HG02798 (cell line): Measurements from ENCODE around the gene MSRB3.

ENCODE experiments used
- ATAC-seq: cut with Tn5 transposase; IDR thresholded peaks from one replicate; pipeline ENCODE4 v1.9.1; 2021; ENCODE audit warnings: mild to moderate bottlenecking; ENCODE audit not compliant: unreplicated experiment, poor library complexity

The MSRB3 gene

GRCh38 chr12:65278576-65279368, at the start of gene MSRB3:
Gene MSRB3, plus strand, starts transcription at chr12:65278683. Its CDS starts 29,897 bp downstream, at chr12:65308580.
- peak; percentile 63 for ATAC-seq

DNA sequence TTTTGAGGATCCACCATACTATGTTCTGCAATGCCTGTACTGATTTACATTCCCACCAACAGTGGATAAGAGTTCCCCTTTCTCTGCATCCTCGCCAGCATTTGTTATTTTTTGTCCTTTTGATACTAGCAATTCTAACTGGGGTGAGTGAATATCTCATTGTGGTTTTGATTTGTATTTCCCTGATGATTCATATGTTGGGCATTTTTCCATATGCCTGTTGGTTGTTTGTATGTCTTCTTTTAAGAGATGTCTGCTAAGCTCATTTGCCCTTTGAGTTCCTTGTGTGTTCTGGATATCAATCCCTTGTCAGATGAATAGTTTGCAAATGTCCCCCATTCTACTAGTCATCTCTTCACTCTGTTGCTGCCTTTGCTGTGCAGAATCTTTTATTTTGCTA, 49.0 kb upstream of the MSRB3 start:
- no peak for ATAC-seq

DNA sequence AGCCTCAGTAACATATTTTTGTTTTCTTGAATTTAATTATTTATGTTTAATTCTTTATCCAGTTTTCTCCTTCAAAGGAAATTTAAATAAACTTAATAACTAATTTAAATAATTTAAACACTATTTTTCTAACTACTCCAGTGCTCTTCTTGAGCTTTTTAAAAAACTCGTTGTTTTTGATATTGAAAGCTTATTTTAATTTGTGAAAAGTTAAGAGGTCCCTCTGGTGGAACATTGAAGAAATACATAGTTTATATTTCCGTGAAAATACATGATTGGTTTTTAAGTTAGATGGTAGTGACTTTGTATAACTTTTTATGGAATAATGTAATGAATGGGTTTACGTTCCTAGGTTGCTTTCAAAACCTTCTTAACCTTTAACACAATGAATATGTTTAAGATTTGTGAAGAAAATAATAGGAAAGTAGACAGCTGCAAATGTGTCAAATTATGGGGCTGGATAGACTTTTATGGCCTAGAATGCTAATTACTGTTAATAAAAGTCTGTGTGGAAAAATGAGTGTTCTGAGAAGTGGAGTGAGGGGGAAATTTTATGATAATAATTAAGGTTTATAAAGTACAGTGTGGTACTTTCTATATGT, 45.9 kb upstream of the MSRB3 start:
- ATAC-seq, result peak; percentile 41

DNA sequence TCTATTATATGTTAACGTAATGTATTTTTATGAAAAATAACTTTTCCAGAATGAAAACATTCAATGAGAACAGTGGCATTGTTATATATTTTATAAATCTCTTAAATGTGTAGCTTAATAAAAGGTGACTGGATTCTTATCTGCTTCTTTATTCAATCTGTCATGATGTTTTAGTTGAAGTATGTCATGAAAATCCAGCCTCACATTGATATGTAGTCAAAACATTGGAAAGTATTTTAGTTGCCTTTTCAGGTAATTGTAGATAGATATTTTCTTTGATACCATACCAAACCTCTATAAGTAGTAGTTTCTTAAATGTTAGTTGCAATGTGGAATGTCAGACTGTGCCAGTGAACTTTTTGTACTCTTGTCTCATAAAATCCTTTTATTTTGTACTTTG, 41.3 kb upstream of the MSRB3 start:
- ATAC-seq, result no peak

GRCh38 chr12:65238609-65239008, 39.9 kb upstream of the MSRB3 start:
- ATAC-seq, result no peak

DNA sequence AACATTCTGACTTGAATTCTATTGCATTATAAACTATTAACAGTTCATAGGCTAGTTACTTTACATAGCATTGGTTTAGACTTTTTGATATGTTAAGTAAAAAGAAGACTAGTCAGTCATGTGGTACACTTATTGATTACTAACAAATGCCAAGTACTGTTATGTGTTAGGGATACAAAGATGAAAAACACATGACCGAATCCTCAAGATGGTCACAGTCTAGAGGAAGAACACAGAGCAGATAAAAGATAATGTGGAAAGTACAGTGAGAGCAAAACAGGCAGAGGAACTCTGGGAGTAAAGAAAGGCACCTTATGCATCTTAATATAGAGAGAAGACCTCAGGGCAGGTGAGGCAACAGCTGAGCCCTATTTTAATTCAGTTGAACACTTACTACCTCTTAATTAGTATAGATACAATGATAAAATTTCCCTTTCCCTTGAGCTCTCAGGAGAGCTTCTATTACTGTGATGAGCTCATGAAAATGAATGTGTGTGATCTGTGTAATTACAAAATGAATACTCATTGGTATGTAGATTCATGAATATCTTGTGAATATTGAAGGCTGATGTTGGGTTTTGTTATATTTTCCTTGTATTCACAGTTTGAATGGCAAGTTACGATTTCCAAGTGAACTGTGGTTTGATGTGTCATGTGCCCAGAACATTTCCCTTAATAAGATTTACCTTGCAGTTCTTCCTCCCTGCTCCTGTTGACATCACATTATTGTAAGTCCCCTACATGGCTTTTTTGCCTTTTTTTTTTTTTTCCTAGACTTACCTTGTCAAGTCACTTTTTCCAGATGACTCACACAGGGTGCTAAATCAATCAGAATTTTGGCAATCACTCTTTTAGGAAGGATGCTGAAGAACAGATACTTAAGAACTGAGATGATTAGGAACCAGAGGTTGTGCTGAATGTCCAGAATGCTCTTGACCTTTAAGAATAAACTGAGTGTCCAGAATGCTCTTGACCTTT, 29.5 kb upstream of the MSRB3 start:
- no peak for ATAC-seq

GRCh38 chr12:65252515-65252914, 26.0 kb upstream of the MSRB3 start:
- no peak for ATAC-seq

DNA sequence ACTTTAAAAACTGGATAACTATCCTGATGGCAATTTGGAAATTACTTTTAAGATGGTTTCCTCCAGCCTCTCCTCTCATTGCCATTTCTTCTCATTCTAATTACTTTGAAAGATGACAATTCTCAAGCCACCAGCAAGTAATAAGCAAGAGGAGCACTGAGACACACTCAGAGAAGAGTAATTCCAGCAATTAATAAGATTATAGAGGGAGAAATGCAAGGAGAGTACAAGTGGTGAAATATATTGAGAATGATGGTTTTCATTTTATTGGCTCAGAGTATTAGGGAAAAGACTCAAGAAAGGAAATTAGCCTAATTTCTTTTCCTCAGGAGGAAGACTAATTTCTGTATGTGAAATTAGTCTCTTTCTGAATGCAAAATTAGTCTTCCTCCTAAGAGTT, 20.5 kb upstream of the MSRB3 start:
- ATAC-seq, result no peak

DNA sequence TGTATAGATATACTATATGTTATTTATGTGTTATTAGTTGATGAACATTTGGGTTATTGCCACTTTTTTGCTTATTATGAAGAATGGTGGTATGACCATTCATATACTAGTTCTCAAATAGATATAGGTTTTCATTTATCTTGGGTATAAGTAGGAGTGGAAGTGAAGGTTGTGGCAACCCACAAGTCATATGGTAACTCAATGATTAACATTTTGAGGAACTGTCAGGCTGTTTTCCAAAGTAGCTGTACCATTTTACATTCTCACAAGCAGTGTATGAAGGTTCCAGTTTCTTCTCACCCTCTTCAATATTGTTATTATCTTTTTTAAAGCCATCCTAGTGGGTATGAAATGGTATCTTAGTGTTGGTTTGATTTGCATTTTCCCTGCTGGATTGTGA, 19.0 kb upstream of the MSRB3 start:
- no peak for ATAC-seq

DNA sequence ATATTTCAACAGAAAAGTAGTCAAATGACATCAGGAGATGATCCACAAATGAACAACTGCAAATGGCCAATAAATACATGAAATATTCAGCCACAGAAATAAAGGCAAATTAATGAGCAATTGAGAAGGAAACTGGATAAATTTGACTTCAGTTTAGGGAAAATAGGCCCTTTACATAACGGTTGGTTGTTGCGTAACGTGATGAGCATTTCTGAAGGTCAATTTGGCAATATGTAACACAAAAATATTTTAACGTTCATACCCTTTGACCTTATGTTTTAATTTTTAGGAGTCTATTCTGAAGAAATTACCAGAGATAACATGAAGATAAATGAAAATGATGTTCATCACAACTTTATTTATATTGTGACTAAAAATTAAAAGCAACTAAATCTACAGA, 14.7 kb upstream of the MSRB3 start:
- ATAC-seq, result no peak

GRCh38 chr12:65266408-65266807, 12.1 kb upstream of the MSRB3 start:
- ATAC-seq, result no peak

DNA sequence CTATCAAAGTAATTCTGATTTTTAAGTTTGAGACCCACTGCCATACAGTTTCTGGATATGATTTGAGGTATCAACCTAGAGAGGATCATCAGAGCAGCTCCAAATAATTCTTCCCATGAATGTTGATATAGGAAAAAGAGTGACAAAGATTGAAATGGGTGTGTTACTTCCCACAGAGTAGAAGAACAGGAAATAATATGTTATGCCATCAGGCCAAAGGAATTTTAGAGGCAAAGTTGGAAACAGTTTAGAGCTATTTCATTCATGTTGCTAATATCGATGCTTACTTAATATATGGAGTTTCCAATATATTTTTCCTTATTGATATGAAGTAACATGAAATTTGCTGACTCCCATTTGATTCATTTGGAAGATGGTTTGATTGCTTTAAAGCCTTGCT, 8.9 kb upstream of the MSRB3 start:
- ATAC-seq, result no peak

DNA sequence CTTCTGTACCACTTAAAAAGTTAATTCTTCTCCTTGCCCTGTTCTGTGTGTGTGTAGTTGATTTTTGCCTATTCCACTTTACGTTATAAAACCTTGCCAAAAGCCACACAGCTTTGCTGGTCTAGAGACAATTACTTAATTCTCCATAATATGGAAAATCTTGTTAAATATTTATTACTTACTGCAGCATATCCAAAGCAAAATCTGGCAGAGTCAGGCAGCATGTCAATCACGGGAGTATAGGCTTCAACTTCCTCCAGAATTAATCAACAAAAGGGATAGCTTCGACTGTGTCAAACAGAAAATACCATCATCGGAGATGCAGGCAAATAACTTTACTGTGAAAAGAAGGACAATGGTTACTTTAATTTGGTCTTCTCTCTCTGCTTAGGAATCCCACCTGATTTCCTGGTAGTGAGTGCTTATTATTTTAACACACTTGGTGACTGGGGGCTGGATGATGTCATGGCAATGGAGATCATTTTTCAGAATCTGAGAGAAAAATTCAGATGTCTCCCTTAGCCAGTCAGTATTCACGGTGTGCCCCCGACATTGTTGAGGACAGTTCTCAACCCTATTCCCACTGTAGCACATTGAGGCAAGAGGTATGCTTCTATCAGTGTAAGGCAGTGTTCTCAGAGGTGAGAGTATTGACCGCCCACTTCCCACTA, 3.7 kb upstream of the MSRB3 start:
- no peak for ATAC-seq

GRCh38 chr12:65275627-65276026, 2.9 kb upstream of the MSRB3 start:
- ATAC-seq, result no peak

GRCh38 chr12:65276916-65277530, 1.5 kb upstream of the MSRB3 start:
- no peak for ATAC-seq

DNA sequence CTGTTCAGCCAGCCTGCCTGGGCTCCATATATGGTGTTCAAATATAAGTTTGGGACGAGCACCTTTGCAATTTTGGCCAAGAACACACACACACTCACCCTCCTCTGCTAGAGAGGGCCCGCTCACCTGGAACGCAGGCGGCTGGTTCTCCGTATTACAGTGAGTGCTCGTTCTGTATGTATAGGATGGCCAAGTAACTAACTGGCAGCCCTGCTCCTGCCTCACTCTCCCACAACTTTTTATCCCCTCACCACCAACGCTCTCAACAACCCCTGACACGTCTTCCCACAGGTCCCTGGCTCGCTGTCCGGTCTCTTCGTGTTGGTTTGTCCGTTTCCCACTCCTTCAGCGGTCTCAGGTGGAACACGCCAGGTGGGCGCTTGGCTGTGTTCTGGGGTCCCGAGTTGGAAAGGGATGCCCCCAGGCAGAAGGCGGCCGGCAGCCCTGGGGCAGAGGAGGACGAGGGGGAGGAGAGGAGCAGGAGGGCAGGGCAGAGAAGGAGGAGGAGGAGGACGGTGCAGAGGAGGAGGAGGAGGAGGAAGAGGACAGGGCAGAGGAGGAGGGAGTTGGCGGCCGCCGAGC, 398 bp upstream of the MSRB3 start:
- ATAC-seq, result no peak

DNA sequence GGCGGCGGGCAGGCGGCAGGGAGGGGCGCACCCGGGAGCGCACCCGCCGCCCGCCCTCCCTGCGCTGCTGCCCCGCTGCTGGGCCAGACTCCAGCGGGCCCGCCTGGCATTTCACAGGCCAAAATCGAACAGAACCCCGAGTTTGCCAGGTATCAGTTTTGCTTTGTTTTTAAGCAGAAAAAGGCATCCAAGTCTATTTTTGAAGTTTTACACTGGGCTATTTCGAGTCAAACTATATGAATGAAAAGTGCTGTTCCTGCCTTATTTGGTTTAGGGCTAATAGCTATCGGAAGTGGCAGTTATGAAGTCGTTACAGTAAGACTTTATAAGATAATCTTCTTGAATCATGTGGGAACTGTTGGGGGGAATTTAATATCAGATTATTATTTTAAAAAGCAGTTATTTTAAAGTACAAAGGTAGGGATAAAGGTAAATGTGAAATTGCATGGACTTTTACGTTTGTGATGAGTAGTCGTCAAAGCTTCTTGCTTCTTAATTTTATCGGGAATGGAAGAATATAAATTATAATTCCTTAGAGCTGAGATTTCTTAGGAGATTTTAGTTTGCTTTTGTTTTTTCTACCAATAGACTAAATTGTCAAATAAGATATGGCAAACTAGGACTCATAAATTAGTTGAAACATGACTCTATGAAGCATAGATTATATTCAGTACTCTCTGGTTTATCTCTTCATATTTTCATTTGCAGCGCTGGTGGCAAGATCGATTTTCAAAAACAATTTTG, 1.1 kb downstream of the MSRB3 start:
- ATAC-seq, result peak; percentile 11

DNA sequence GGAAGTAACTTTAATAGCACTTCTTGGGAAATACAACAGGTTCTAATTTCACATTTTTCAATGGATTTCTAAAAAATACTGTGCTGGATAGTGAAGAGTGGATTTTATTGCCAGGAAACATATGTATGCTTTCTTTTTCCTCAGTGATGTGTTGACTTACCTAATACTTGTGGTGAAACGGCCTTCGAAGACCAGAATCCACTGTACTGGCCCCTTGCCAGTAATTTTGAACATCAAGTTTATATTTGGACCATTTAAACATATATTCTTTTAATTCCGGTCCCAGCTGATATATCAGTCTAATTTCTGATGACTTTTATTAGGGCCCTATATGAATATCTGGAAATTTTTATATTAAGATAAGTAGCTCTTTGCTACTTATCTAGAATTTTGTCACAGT, 1.8 kb downstream of the MSRB3 start:
- ATAC-seq, result no peak

- no peak for ATAC-seq
Observed at GRCh38 chr12:65282840-65283239, 4.4 kb downstream of the MSRB3 start.
